GM13977 (cell line): ENCODE data around the gene TBC1D9.

Experiments
- DNase-seq: peaks from one replicate; pipeline ENCODE4 v3.0.0; 2012; ENCODE audit warnings: low spot score
- in situ Hi-C: fragments of 300-500 bp; cut with MboI; formaldehyde crosslinking; loops from one replicate; pipeline ENCODE4 v1.12.0; 2022; ENCODE audit warnings: low sequenced_read_pairs, low pct_unique_long_range_greater_than_20kb, mixed read lengths, inconsistent platforms; ENCODE audit not compliant: unreplicated experiment
- TF ChIP-seq, protein P1 (sequence below): IDR thresholded peaks from 2 replicates; pipeline ENCODE4 v1.5.1; 2012; ENCODE audit warnings: mild to moderate bottlenecking, control low read depth; ENCODE audit not compliant: insufficient read depth; ENCODE audit errors: extremely low read depth, missing control alignments

Gene TBC1D9

DNA sequence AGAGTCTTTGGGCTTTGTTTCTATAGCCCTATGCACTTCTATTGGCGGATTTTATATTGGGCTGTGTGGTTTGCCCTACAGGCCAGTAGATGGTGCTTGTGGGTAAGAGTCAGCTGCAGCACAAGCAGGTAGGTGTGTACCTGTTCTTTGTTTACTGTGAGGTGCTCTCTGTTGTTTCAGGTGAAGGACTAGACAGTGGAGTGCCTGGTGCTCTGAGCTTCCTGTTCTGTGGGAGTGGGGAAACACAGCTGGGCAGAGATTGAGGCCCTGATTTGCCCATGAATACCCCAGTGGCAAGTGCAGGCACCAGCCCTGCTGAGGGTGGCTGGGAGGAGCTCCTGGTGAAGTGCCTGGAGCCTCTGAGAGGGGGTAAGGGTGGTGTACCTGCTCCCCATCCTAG lies 161.1 kb downstream of the TBC1D9 start:
- no peak for DNase-seq
- in situ Hi-C loops = no loop called here
- TF ChIP-seq, protein P1, sequence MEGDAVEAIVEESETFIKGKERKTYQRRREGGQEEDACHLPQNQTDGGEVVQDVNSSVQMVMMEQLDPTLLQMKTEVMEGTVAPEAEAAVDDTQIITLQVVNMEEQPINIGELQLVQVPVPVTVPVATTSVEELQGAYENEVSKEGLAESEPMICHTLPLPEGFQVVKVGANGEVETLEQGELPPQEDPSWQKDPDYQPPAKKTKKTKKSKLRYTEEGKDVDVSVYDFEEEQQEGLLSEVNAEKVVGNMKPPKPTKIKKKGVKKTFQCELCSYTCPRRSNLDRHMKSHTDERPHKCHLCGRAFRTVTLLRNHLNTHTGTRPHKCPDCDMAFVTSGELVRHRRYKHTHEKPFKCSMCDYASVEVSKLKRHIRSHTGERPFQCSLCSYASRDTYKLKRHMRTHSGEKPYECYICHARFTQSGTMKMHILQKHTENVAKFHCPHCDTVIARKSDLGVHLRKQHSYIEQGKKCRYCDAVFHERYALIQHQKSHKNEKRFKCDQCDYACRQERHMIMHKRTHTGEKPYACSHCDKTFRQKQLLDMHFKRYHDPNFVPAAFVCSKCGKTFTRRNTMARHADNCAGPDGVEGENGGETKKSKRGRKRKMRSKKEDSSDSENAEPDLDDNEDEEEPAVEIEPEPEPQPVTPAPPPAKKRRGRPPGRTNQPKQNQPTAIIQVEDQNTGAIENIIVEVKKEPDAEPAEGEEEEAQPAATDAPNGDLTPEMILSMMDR = peak; percentile 40

DNA sequence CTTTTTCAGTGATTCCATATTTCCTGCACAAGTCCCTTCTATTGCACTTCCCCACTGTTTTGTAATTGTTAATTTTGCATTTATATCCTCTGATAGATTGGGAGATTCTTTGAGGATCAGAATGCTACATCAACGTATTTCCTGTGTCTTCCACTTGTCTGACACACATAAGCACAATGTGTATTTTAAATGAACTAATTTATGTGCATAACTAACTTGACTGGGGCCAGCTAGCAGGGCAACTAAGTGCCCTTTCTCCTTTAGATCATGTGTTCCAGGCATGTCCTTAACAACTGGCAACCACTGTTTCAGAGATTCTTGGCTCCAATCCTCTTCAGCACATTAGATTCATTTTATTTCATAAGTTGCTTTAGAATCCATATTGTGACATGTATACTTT lies 171.7 kb downstream of the TBC1D9 start:
- in situ Hi-C loops = no loop called here
- no peak for DNase-seq
- TF ChIP-seq, protein P1 = no peak

GRCh38 chr4:140581078-140581477 lies 175.1 kb downstream of the TBC1D9 start:
- DNase-seq = no peak
- in situ Hi-C loops = no loop called here
- TF ChIP-seq, protein P1 = no peak

DNA sequence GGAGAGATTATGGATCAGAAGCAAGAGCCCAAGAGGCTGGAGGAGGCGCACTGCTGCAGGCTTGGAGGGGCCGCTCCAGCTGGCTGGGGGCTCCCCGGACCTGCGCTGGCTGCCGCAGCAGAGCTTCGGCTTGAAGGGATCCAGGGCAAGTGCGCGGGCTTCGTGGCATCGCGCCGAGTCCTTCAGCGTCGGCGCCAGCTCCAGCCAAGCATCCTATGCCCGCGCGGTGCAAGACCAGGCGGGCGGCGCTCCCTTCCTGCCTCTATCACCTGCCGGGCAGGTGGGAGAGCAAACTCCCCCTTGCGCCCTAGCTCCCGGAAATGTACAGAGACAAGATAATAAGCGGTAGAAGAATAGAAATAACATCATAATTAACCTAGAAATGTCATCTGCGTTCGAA lies 176.9 kb downstream of the TBC1D9 start:
- TF ChIP-seq, protein P1 = no peak
- in situ Hi-C loops = no loop called here
- no peak for DNase-seq

DNA sequence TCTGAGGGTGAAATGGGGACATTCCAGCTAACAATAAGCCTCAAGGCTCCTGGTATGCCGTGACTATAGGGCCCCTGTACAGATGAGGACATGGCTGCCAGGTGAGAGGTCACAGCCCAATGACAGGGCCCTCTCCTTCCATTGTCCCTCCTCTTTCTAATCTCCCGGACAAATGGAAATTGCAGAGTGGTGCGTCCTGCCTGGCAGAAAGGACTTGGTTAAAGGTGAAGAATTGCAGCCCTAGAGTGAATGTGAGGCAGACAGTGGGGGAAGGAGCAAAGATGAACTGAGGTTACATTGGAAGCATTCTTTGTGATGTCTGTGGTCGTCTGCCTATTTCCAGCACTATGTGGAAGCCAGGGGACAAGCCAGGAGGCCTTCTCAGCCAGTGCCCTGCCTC lies 180.7 kb downstream of the TBC1D9 start:
- in situ Hi-C loops = no loop called here
- TF ChIP-seq, protein P1 = no peak
- DNase-seq = no peak

GRCh38 chr4:140571620-140572019 lies 184.6 kb downstream of the TBC1D9 start:
- in situ Hi-C loops = no loop called here
- TF ChIP-seq, protein P1 = no peak

More at GRCh38 chr4:140571620-140572019, 184.6 kb downstream of the TBC1D9 start:
- DNase-seq = no peak
